GM23338 (cell line): ENCODE results near the gene RNF151. TPM values are rescaled to one million over a fixed set of nuclear protein-coding genes. Genes with fewer than 3 reads are reported as not detected.

Source experiments
- ATAC-seq: fragments of 200-7000 bp; cut with Tn5 transposase; 3 replicates; pipeline ENCODE4 v1.9.1; 2020
- DNase-seq: peaks from one replicate; pipeline ENCODE4 v3.0.0-alpha.2; 2015; ENCODE audit warnings: low spot score
- H2AFZ ChIP-seq: fragments of 200-600 bp; sonication (generic); 2 replicates; pipeline ENCODE4 v1.8.0; 2016; ENCODE audit warnings: antibody characterized with exemption, mild to moderate bottlenecking, moderate library complexity
- H3F3A ChIP-seq: fragments of 200-600 bp; sonication (generic); replicated peaks from 2 replicates; pipeline ENCODE4 v1.8.0; 2017; ENCODE audit warnings: antibody characterized with exemption, mixed run types, low read depth
- H3K27ac ChIP-seq: fragments of 200-600 bp; sonication (generic); 2 replicates; pipeline ENCODE4 v1.6.1; 2016; ENCODE audit warnings: low read depth
- H3K27me3 ChIP-seq: fragments of 200-600 bp; sonication (generic); 2 replicates; pipeline ENCODE4 v1.8.0; 2016; ENCODE audit warnings: mild to moderate bottlenecking, mixed run types, moderate library complexity; ENCODE audit not compliant: insufficient read depth
- H3K36me3 ChIP-seq: fragments of 200-600 bp; sonication (generic); 2 replicates; pipeline ENCODE4 v1.8.0; 2016; ENCODE audit warnings: mild to moderate bottlenecking; ENCODE audit not compliant: insufficient read depth
- H3K4me1 ChIP-seq: fragments of 200-600 bp; sonication (generic); 2 replicates; pipeline ENCODE4 v1.8.0; 2016; ENCODE audit warnings: mild to moderate bottlenecking, moderate library complexity; ENCODE audit not compliant: insufficient read depth
- H3K4me2 ChIP-seq: fragments of 200-600 bp; sonication (generic); 2 replicates; pipeline ENCODE4 v1.7.1; 2017; ENCODE audit warnings: mixed run types
- H3K4me3 ChIP-seq: fragments of 200-600 bp; sonication (generic); 2 replicates; pipeline ENCODE4 v1.6.1; 2016; ENCODE audit warnings: mixed run types
- H3K79me2 ChIP-seq: fragments of 200-600 bp; sonication (generic); replicated peaks from 2 replicates; pipeline ENCODE4 v1.8.0; 2017; ENCODE audit warnings: mild to moderate bottlenecking; ENCODE audit not compliant: insufficient read depth
- H3K9me2 ChIP-seq: fragments of 200-600 bp; sonication (generic); 2 replicates; pipeline ENCODE4 v1.8.0; 2017; ENCODE audit not compliant: insufficient read depth
- H4K20me1 ChIP-seq: fragments of 200-600 bp; sonication (generic); replicated peaks from 2 replicates; pipeline ENCODE4 v1.8.0; 2017; ENCODE audit warnings: mild to moderate bottlenecking; ENCODE audit not compliant: insufficient read depth
- H3K27ac Mint-ChIP-seq: 2 replicates; pipeline ENCODE4 v1.8.0; 2020; ENCODE audit warnings: inconsistent platforms, mild to moderate bottlenecking, moderate library complexity, mixed read lengths
- H3K27me3 Mint-ChIP-seq: 3 replicates; pipeline ENCODE4 v1.8.0; 2022; ENCODE audit warnings: low read depth, mild to moderate bottlenecking, moderate library complexity, mixed read lengths, inconsistent platforms; ENCODE audit not compliant: insufficient read depth, poor library complexity
- H3K36me3 Mint-ChIP-seq: 3 replicates; pipeline ENCODE4 v1.8.0; 2021; ENCODE audit warnings: low read depth, mild to moderate bottlenecking, inconsistent platforms, moderate library complexity, mixed read lengths
- H3K4me1 Mint-ChIP-seq: 3 replicates; pipeline ENCODE4 v1.8.0; 2020; ENCODE audit warnings: mild to moderate bottlenecking, inconsistent platforms, mixed read lengths
- H3K4me3 Mint-ChIP-seq: 3 replicates; pipeline ENCODE4 v1.8.0; 2021; ENCODE audit warnings: moderate library complexity, mild to moderate bottlenecking, inconsistent platforms, mixed read lengths
- H3K9me3 Mint-ChIP-seq: 3 replicates; pipeline ENCODE4 v1.8.0; 2020; ENCODE audit warnings: moderate library complexity, mild to moderate bottlenecking, inconsistent platforms, mixed read lengths
- EZH2 ChIP-seq: fragments of 200-600 bp; sonication (generic); IDR thresholded peaks from one replicate; pipeline ENCODE4 v1.8.0; 2017; ENCODE audit warnings: antibody characterized with exemption, mild to moderate bottlenecking, low read depth; ENCODE audit not compliant: unreplicated experiment
- JUNB ChIP-seq: IDR thresholded peaks from one replicate; pipeline ENCODE4 v1.6.1; 2016; ENCODE audit warnings: antibody characterized with exemption; ENCODE audit not compliant: unreplicated experiment
- NANOG ChIP-seq: IDR thresholded peaks from 2 replicates; pipeline ENCODE4 v1.6.1; 2016; ENCODE audit warnings: antibody characterized with exemption, borderline replicate concordance
- POLR2AphosphoS5 ChIP-seq: IDR thresholded peaks from 2 replicates; pipeline ENCODE4 v1.6.1; 2016; ENCODE audit warnings: antibody characterized with exemption, low read depth
- STAT1 ChIP-seq: IDR thresholded peaks from one replicate; pipeline ENCODE4 v1.6.1; 2016; ENCODE audit warnings: antibody characterized with exemption; ENCODE audit not compliant: unreplicated experiment
- ZNF331 ChIP-seq: fragments of 250-450 bp; sonication (Bioruptor Pico); IDR thresholded peaks from 2 replicates; pipeline ENCODE4 v1.5.0; 2020; ENCODE audit warnings: low read depth, mild to moderate bottlenecking, moderate library complexity
- polyA plus RNA-seq: library from polyadenylated mRNA; unstranded; fragments of >200 nt; fragmentation: Nextera tagmentation; extraction: Ambion mirVana; gene quantifications from 2 replicates; pipeline ENCODE4 v1.2.1, GENCODE V29; 2016
- total RNA-seq: library from RNA; depleted of rRNA; stranded (reverse); fragments of >200 nt; shearing (Covaris generic); gene quantifications from 2 replicates; pipeline ENCODE4 v1.2.3, GENCODE V29; 2014
- TF ChIP-seq, protein P1 (sequence below): IDR thresholded peaks from 2 replicates; pipeline ENCODE4 v1.6.1; 2016; ENCODE audit warnings: antibody characterized with exemption
- TF ChIP-seq, protein P2 (sequence below), 2 experiments: fragments of 200-600 bp in 1 of 2; sonication (generic) in 1 of 2; conservative IDR thresholded peaks; 2 replicates each; pipeline versions ENCODE4 v1.5.1 to v1.6.1; 2016 to 2017; ENCODE audit warnings: antibody characterized with exemption in 2 of 2, low read depth in 2 of 2, mild to moderate bottlenecking in 2 of 2, moderate library complexity in 1 of 2

The RNF151 gene
- total and polyA plus RNA-seq, 2 experiments from 2014 or later = not detected

GRCh38 chr16:1920727-1921171, 45.9 kb upstream of the RNF151 start:
- Mint-ChIP-seq H3K27ac (no peak overlapping the region), H3K4me1 (peaks cover 26% of the 10 kb centered on the region), H3K9me3 (no peaks in the 10 kb centered on the region), H3K27me3 (peaks cover 85% of the 10 kb centered on the region), H3K4me3 (peak overlapping the region; percentile 50; the same call in 2 of the 3 replicates), H3K36me3 (no peaks in the 10 kb centered on the region; the same call in 2 of the 3 replicates)
- Histone ChIP-seq H3K27ac (no peak overlapping the region), H3K9me2 (no peaks in the 10 kb centered on the region), H3K4me2 (peak overlapping the region; percentile 77), H3K27me3 (peaks cover 79% of the 10 kb centered on the region), H3K79me2 (no peaks in the 10 kb centered on the region), H3F3A (0 out of 2 replicates have a peak, but pooled peaks cover 6% of the 10 kb centered on the region), H3K36me3 (no peaks in the 10 kb centered on the region), H3K4me3 (peak overlapping the region; percentile 38; the same call in 1 of the 2 replicates), H4K20me1 (no peaks in the 10 kb centered on the region), H3K4me1 (peaks cover 27% of the 10 kb centered on the region), H2AFZ (peak overlapping the region; percentile 72; the same call in 1 of the 2 replicates)
- ATAC-seq (peak; percentile 63), DNase-seq (peak; percentile 92)
- TF ChIP-seq EZH2 (peak; percentile 30), STAT1 (no peak)

GRCh38 chr16:1922357-1922756, 44.3 kb upstream of the RNF151 start:
- ATAC-seq = no peak
- H3K27ac Mint-ChIP-seq = no peak overlapping the region
- H3K27me3 ChIP-seq = peaks cover 63% of the 10 kb centered on the region

More at GRCh38 chr16:1922357-1922756, 44.3 kb upstream of the RNF151 start:
- Mint-ChIP-seq H3K4me1 (peaks cover 15% of the 10 kb centered on the region), H3K27me3 (peaks cover 69% of the 10 kb centered on the region), H3K36me3 (no peaks in the 10 kb centered on the region; the same call in 2 of the 3 replicates), H3K9me3 (no peaks in the 10 kb centered on the region), H3K4me3 (no peak overlapping the region; the same call in 2 of the 3 replicates)
- H3K79me2 ChIP-seq = no peaks in the 10 kb centered on the region
- H3K4me3 ChIP-seq = no peak overlapping the region
- H3K36me3 ChIP-seq = no peaks in the 10 kb centered on the region
- no peaks in the 10 kb centered on the region for H4K20me1 ChIP-seq
- H2AFZ ChIP-seq = no peak overlapping the region
- no peaks in the 10 kb centered on the region for H3K9me2 ChIP-seq
- H3F3A ChIP-seq = 0 out of 2 replicates have a peak, but pooled peaks cover 6% of the 10 kb centered on the region
- DNase-seq = no peak
- H3K27ac ChIP-seq = no peak overlapping the region
- H3K4me1 ChIP-seq = peaks cover 20% of the 10 kb centered on the region
- TF ChIP-seq, protein P1, sequence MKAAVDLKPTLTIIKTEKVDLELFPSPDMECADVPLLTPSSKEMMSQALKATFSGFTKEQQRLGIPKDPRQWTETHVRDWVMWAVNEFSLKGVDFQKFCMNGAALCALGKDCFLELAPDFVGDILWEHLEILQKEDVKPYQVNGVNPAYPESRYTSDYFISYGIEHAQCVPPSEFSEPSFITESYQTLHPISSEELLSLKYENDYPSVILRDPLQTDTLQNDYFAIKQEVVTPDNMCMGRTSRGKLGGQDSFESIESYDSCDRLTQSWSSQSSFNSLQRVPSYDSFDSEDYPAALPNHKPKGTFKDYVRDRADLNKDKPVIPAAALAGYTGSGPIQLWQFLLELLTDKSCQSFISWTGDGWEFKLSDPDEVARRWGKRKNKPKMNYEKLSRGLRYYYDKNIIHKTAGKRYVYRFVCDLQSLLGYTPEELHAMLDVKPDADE = no peak
- TF ChIP-seq JUNB (no peak), NANOG (no peak), STAT1 (no peak), POLR2AphosphoS5 (no peak), ZNF331 (CRISPR knock-in tag) (no peak)
- TF ChIP-seq, protein P2, sequence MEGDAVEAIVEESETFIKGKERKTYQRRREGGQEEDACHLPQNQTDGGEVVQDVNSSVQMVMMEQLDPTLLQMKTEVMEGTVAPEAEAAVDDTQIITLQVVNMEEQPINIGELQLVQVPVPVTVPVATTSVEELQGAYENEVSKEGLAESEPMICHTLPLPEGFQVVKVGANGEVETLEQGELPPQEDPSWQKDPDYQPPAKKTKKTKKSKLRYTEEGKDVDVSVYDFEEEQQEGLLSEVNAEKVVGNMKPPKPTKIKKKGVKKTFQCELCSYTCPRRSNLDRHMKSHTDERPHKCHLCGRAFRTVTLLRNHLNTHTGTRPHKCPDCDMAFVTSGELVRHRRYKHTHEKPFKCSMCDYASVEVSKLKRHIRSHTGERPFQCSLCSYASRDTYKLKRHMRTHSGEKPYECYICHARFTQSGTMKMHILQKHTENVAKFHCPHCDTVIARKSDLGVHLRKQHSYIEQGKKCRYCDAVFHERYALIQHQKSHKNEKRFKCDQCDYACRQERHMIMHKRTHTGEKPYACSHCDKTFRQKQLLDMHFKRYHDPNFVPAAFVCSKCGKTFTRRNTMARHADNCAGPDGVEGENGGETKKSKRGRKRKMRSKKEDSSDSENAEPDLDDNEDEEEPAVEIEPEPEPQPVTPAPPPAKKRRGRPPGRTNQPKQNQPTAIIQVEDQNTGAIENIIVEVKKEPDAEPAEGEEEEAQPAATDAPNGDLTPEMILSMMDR (conservative IDR thresholded peaks at IDR 0.05; ENCODE audit: low read depth in 2 of 2) = no peak
- no peak overlapping the region for H3K4me2 ChIP-seq
